NOMO-1 treated with dmso at 0.1 percent for 144 hours (cell line): ENCODE results near the gene MROH2A.

ENCODE experiments used
- DNase-seq: peaks from one replicate; lab custom pipeline; 2025; ENCODE audit not compliant: unreplicated experiment; lab: John Stamatoyannopoulos, UW

Gene MROH2A

GRCh38 chr2:233835230-233836186, 57.4 kb downstream of the MROH2A start:
- DNase-seq, result no peak

DNA sequence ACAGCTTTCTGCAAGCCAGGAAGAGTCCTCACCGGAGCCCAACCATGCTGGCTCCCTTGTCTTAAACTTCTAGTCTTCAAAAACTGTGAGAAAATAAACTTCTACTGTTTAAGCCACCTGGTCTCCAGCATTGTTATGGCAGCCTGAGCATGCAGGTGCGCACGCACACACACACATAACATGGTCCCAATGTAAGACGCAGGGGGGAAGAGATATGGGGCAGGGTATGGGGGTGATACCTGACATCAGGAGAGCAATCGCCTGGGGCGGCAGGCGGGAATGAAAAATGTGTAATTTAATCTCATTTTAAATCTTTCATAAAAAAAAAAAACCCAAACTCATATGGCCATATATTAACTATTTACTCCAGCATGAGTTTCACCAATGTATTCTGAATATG, 58.2 kb downstream of the MROH2A start:
- no peak for DNase-seq

DNA sequence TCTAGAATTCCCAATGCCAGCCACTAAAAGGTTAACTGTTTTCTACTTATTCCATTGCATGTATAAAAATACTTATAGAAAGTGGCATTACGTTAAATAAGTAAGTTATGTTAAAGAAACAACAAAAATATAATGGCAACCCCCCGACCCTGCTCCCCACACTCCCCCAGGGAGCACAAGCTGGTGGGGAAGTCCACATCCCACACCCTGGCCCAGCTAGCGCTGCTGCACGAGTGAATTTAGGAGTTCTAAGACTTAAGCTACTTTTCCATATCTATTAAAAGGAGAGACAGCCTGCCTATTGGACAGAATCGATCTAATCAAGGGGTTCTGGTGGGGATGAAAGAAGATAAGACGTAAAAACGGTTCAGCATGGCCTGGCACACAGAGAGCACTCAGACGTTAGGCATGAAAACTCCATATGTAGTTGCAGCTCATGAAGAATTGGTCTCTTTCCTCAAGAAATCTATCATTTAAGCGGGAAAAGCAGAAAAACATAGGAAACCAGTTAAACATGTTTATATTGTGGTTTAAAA, 59.6 kb downstream of the MROH2A start:
- no peak for DNase-seq

GRCh38 chr2:233838251-233838650, 60.1 kb downstream of the MROH2A start:
- no peak for DNase-seq

DNA sequence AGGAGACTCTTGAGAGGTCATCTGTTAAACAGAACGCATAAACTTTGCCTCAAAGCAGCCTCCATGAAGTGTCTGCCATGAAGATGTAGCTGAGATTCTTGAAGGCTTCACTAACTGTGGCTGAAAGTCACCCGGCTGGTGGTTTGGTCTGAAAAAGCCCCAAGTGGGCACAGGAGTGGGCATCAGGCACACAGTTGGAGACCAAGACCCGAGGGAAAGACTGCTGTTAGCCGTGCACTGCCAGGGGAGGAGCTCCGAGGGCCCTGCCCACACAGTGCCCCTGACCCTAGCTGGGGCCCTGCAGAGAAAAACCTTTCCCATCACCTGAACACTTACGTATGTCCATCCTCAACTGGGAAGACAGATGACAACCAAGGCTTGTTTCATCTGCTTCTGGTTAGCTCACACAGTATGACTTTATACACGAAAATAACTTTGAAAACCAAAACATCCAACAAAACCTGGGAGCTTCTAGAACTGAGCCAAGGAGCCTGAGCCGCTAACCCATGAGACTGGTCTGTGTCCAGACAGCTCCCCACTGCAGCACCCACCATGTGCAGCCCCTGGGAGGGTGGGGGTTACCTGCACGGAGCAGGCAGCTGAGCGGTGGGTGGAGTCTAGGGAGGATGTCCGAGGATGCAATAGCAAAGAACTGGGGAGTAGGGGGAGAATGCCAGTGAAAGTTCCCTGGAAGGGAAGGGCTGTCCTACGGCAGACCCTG, 60.8 kb downstream of the MROH2A start:
- DNase-seq, result no peak

- DNase-seq, result no peak
Measured at GRCh38 chr2:233839447-233839820, 61.3 kb downstream of the MROH2A start.

GRCh38 chr2:233840520-233840919, 62.4 kb downstream of the MROH2A start:
- no peak for DNase-seq

DNA sequence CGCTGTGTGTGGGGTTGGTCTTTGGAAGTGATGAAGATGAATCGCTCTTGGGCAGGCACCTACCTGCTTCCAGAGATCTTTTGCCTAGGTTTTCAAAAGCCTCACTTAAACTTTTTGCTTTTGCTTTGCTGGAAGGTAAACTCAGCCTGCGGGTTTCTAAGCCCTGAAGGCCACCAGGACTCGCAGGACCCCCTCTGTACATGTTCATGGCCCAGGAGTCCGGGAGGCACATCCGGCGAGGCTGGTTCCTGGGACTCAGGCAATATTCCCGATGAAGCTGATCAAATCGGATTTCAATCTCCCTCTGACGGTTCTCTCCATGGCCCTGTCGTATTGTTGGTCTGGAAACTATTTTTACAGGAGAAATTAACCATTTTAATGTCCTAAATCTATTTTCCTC, 63.1 kb downstream of the MROH2A start:
- DNase-seq, result no peak

DNA sequence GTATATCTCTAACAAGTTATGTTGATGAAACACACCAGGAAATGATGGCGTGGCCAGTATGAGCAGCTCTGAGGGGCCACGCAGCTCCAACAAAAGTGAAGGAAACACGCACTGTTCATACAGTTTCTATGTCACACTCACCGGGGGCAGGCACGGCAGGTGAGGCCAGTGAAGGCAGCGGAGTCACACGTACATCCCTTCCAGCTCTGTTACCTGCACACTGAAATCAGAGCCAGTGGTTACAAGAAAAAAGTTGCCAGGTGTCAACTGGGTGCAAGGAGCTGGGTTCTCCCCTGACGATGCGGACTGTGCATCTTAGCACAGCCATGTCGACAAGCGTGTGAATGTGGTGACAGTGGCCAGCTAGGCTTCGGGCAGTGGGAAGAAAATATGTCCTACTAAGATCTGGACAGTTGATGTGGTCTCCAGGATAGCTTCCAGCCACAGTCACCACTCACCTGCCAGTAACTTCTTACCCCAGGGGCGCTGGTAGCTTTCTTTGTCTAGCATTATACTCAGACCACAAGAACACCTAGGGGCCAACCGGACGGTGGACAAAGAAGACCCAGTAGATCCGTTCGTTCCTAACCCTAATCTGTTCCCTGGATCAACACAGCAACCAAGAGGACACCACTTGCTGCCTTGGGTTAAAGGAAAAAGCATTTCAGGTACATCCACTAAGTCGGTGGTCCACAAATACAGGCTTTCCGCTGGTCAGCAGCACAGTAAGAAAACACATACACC, 66.1 kb downstream of the MROH2A start:
- DNase-seq, result no peak

DNA sequence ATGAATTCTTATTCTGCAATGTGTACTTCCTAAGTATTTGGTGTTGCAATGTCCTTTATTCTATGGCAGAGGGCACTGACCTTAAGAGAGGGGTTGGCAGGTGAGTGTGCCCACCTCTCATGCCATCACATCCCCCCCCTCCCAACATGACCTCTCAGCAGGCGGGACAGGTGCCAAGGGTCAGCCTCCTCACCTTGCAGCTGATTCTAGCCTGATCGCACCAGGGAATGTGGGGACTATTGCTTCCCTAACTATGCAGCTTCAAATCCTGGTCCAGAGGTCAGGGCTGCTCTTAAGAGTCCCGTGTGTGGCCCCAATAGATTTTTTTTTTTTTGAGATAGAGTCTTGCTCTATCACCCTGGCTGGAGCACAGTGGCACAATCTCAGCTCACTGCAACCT, 66.7 kb downstream of the MROH2A start:
- no peak for DNase-seq

- no peak for DNase-seq
Measured at GRCh38 chr2:233845301-233846060, 67.4 kb downstream of the MROH2A start.

DNA sequence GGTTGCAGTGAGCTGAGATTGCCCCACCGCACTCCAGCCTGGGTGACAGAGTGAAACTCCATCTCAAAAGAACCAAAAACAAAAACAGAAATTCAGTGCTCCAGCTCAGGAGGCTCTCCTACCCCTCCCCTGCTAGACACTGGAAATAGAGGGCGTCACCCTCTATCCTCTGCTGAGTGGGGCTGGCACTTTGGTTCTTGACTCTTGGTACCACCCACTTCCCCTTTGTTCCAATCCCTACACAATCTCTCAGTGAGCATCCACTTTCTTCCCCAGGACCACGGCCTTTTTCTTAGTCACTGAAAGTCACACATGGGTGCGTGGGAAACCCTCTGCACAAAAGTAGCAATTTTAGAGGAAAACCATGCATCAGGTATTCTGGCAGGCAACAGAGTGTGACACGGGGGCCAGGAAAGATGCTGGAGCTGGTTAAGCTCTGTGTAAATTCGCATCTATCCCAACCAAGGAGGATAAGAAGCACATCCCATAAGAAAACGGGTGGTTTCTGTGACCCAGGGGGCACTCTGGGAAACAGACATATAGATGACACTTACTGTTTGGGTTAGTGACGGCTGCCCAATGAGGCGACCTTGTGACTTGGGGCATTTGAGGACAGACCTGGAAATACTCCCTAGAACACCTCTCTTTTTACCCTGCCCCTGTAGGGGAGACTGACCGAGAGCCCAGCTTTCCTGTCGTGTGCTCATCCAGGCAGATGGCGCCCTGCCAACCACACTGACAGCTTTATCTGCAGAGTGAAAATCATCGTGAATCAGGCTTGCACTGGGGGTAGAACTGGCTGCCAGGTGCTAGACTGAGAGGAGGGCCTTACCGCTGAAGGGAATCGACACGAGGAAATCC, 68.5 kb downstream of the MROH2A start:
- DNase-seq, result no peak

DNA sequence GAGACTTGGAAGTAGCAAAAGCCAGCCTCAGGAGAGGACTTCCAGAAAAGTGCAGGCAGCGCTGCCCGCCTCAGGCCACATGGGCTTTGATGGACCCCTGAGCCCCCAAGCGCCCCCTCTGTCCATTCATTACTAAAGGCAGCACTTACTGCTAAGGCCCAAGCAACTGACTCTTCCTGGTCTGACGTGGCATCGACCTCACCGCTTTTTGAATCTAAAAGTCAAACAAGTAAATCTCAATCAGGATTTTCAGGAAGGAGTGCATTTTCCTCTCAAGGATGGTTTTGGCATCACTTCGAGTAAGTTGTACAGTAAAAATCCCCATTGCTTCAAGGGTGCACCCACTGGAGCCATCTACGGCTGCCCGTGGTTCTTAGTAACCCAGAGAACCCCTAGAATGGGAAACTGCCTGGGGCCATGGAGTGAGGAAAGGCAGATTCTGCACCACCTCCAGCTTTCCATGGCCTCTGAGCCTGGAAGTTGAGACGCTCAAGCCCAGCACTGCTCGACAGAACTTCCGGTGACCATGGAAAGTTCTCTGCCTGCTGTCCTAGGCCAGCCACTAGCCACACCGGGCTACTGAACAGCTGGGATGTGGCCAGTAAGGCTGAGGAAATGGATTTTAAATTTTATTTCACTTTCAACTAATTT, 69.2 kb downstream of the MROH2A start:
- DNase-seq, result no peak

- no peak for DNase-seq
Measured at GRCh38 chr2:233848276-233848675, 70.1 kb downstream of the MROH2A start.

DNA sequence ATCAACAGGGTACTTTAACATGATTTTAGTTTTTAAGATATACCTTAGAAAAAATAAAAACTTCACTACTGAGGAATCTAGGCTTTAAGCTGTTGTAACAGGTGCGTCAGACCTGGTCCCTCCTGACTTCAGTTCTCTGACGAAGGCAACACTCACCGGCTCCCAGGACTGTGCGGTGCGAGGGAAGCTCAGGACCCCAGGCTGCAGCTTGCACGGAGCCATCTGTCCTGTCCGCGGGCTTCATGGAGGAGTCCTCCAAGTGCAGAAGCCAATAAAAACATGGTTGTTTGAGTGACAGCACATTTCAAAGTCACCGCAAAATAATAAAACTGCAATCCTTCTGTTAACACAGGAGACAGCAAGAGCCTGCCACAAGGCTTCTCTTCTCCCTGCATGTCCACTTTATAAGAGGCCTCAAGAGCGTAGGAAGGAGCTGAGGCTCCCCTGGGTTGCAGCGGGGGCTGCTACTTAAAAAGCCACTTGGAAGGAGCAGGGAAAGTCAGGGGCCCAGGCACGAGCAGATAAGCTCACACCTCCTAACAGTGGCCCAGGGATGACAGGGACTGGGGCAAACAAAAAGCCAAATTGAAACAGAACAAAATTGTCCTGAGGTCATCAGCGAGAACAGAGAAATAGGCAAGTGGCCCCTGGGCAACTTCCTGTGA, 71.6 kb downstream of the MROH2A start:
- no peak for DNase-seq

DNA sequence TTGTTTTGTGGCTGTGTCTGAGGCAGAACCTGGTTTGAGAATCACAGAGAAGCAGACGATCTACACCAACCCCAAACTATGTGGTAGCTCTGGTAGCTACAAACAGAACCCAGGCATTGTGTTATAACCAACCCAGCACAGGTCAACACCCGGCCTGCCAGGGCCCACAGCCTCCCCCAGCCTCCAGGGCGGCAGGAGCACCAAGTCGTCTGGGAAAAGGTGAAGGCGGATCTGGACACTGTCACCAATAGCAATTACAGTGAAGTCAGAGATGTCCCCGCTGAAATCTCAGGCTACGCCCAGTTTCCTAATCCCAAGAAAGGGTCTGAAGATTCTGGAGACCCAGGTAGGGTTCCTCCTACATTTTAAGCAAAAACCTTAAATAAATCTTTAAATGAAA, 72.6 kb downstream of the MROH2A start:
- no peak for DNase-seq

DNA sequence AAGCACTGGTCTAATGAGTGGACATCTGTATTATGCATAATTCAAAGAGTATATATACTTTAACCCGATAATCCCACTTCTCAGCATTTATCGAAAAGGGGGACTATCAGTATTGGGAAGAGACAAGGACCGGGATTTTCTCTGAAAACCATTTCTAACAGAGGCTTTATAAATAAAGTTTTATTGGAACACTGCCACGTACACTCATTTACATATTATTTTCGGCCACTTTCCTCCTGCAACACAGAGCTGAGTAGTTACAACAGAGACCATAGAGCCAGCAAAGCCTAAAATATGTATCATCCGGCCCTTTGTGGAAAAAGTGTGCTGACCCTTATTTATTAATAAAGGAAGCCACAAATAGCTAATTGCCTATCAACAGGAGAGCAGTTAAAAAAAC, 73.0 kb downstream of the MROH2A start:
- no peak for DNase-seq

GRCh38 chr2:233852056-233852455, 73.9 kb downstream of the MROH2A start:
- no peak for DNase-seq

- DNase-seq, result no peak
Measured at GRCh38 chr2:233853353-233853752, 75.2 kb downstream of the MROH2A start.
